Superior temporal gyrus (tissue), 1 donor: Measurements from ENCODE around the gene DSG3.
"Not testable (repeated sequence)": the region's sequence is repeated elsewhere in the genome, so short reads cannot be mapped to it uniquely, and the experiment has no call there.

Experiments used
- DNase-seq: peaks from one replicate; pipeline ENCODE4 v3.0.0-alpha.2; 2016; ENCODE audit errors: extremely low spot score

Gene DSG3

DNA sequence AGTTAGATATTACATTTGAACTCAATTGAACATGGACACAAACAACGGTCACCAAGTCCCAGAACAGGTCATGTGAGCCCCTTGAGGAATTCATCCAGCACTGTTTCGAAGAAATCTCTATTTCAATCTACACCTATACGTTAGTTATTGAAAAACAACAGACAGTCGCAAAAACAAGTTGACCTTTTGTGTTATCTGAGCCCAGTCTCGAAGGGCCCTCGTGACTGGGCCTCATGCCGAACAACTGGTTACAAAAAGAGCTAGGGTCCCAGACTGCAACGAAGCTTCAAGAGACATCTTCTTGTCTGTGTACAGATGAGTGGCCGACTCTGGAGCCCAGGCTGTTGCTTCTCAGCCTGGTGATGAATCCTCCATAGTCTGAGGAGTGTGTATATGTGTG lies 45.1 kb downstream of the DSG3 start:
- DNase-seq, result no peak

DNA sequence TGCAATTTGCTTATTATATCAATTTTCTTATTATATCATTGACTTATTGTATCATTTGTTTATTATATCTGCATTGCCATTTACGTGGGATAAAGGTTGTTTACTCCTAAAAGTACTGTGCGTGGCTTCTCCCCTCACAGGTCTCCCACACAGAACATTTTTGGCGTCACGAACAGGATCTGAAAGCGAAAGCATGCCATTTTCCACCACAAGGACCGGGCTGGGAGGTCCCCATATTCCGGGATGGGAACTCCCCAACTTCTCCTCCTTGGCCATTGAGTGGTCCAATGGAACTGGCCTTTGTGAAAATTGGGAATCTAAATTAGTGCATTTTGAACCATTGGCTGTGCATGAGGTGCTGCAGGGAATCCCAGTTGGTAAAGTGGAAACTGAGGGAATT lies 45.6 kb downstream of the DSG3 start:
- no peak for DNase-seq

DNA sequence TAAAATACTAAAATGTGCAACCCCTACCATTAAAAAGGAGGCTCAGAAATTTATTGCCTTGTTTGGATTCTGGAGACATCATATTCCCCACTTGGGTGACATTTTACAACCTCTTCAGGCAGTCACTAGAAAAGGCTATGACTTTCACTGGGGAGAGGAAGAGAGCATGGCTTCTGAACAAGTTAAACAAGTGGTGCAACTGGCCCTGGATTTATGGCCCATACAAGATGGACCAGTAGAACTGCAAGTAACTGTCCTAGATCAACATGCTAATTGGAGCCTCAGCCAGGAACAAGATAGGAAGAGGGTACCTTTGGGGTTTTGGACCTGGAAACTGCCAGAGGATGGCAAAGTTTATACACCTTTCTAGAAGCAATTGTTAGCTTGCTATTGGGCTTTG lies 46.4 kb downstream of the DSG3 start:
- DNase-seq, result no peak

- not testable (repeated sequence) for DNase-seq
These were observed 47.2 kb downstream of the DSG3 start for GRCh38 chr18:31494705-31495244.

GRCh38 chr18:31497404-31497835 lies 49.9 kb downstream of the DSG3 start:
- no peak for DNase-seq

GRCh38 chr18:31497836-31498573 lies 50.5 kb downstream of the DSG3 start, which contains the start of gene DSG2:
TSS of gene DSG2 (plus strand) at chr18:31498177. CDS start at chr18:31498252, 75 bp downstream.
- no peak for DNase-seq

GRCh38 chr18:31498574-31499524 lies 51.3 kb downstream of the DSG3 start:
- DNase-seq, result no peak

GRCh38 chr18:31500051-31500688 lies 52.6 kb downstream of the DSG3 start:
- no peak for DNase-seq

DNA sequence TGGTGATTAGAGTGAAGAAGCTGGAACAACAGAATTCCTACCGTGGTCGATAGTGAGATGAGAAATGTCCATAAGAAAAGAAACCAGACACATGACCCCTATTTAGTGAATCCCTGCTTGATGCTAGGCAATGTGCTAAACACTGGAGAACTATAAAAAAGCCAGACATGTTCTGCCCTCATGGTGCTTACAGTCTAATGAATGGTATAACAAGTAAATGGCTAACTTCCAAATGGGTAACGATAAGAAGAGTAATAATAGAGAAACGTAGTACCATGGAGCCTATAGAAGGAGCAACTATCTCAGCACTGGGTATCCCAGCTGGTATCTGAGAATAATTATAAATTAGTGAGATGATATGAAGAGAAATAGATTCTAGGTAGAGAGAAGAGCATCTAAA lies 55.5 kb downstream of the DSG3 start:
- DNase-seq, result no peak

- DNase-seq, result no peak
These were observed 57.1 kb downstream of the DSG3 start for GRCh38 chr18:31504455-31505147.

DNA sequence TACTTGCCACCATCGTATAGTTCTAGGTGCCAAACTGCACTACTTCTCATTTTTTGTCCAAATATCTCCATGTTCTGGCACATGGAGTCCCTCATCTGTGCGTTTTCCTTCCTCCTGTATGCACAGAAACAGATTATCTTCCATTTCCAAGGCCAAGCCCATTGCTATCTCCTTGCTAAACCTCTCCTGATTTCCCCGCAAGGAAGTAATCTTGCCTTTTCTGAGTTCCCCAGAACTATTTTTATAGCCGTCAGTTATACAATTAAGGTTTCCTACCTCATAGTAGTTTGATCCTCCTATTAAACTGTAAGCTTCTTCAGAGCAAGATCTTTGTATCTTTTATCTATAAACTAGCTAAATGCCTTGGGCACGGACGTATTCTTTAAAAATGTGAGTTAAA lies 57.6 kb downstream of the DSG3 start:
- DNase-seq, result no peak

DNA sequence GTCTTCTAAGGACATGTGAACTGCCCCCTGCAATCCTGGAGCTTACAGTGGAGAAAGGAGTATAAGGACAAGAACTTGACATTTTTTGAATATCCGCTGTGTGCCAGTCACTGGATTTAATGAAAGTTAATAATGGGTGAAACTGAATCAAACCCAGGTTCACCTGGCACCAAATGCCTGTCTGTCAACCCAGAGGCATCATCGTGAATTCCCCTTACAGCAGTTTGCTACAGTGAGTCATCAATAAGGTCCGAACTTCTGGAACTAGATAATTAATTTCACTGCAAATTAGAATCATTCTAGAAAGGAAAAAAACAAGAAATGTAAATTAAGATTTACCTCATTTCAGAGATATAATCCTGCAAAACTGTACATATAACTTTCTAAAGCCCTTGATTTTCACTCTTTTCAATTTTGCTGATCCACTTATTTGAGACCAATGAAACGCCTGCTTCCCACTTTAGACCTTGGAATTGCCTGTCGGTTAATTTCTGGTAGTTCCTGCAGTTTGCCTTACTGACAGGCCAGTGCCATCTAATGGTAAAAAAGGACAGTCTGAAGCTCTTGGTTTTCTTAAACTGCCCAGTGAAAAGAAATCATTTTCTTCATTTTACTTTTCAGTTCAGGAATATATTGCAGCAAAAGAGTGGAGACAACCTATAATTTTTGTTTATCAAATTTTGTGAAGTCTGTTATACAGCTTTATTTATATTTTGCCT lies 58.6 kb downstream of the DSG3 start:
- no peak for DNase-seq

- not testable (repeated sequence) for DNase-seq
These were observed 59.6 kb downstream of the DSG3 start for GRCh38 chr18:31507124-31507523.

GRCh38 chr18:31508781-31509180 lies 61.2 kb downstream of the DSG3 start:
- no peak for DNase-seq

GRCh38 chr18:31509571-31509970 lies 62.0 kb downstream of the DSG3 start:
- DNase-seq, result no peak

DNA sequence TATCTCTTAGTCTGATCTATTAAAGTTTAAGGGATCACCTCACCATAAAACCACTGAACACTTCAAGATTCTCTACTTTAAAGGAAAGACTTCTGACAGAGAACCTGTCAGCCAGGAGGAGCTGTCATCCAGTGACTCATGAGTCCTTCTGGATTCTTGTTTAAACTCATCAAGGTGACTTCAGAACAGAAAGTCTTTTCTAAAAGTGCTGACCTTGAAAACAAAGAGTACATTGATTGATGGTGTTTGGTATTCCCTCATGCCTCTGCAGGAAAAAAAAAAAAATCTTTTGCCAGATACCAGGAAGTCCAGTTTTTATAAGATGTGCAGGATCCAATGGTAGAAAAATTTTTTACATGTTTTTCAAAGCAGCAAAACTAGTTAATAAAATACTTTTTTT lies 62.8 kb downstream of the DSG3 start:
- no peak for DNase-seq

DNA sequence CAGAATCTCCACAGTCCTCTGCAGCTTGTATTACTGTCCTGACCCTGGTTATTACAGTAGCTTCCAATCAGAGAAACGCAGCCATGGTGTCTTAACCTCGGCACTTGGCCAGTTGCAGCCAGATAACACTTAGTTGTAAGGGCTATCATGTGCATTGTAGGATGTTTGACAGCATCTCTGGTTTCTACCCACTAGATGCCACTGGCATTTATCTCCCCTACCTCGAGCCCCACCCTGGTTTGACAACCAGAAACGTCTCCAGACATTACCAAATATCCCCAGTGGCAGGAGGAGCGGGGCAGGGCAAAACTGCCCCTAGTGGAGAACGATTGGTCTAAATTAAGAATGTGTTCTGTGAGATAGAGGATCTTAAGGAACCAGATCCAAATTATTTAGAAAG lies 63.6 kb downstream of the DSG3 start:
- no peak for DNase-seq

DNA sequence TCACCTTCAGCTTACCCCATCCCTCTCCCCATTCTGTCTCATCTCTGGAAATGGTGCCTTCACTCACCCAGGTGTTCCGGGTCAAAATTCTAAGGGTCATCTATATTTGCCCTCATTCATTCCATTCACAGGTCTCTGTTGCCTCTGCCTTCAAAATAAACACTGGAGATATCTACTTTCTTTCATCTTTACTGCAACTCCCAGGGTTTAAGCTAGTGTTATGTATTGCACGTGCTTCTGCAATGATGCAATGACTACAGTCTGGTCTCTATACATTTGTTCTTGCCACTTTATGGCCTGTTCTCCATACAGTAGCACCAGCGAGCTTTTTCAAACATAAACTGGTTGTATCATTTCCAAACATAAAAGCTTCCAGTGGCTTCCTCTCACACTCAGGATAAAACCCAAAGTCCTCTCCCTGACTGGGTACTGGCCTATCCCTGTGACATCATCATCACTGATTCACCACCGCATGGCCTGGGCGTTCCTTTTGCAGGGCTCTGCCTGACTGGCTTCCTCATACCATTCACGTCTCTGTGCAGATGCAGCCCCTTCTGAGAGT lies 64.7 kb downstream of the DSG3 start:
- DNase-seq, result no peak

- no peak for DNase-seq
These were observed 65.8 kb downstream of the DSG3 start for GRCh38 chr18:31513189-31513935.

- DNase-seq, result no peak
These were observed 68.9 kb downstream of the DSG3 start for GRCh38 chr18:31516437-31516836.
